HS-27A (cell line): ENCODE results near the gene HACD1.
A peak's percentile ranks its signal among the peaks of the same experiment; 100 is the strongest.

Experiments
- DNase-seq: peaks from one replicate; pipeline ENCODE4 v3.0.0-alpha.2; 2012; ENCODE audit warnings: low read depth, missing footprints

The HACD1 gene

GRCh38 chr10:17617031-17617911, at the start of gene HACD1:
Gene HACD1, minus strand, starts transcription at chr10:17617374. Its CDS starts 35 bp downstream, at chr10:17617339.
- no peak for DNase-seq

- peak; percentile 51 for DNase-seq
Measured at GRCh38 chr10:17665747-17666146, 48.6 kb upstream of the HACD1 start.

GRCh38 chr10:17663450-17663849, 46.3 kb upstream of the HACD1 start:
- no peak for DNase-seq

GRCh38 chr10:17662193-17663138, 45.3 kb upstream of the HACD1 start:
- no peak for DNase-seq

GRCh38 chr10:17661510-17661909, 44.3 kb upstream of the HACD1 start:
- DNase-seq: no peak

GRCh38 chr10:17660921-17661320, 43.7 kb upstream of the HACD1 start:
- no peak for DNase-seq

GRCh38 chr10:17659365-17659764, 42.2 kb upstream of the HACD1 start:
- no peak for DNase-seq

GRCh38 chr10:17657103-17657500, 39.9 kb upstream of the HACD1 start:
- no peak for DNase-seq

- DNase-seq: no peak
Measured at GRCh38 chr10:17655567-17656146, 38.5 kb upstream of the HACD1 start.

- no peak for DNase-seq
Measured at GRCh38 chr10:17655009-17655408, 37.8 kb upstream of the HACD1 start.

GRCh38 chr10:17652585-17652984, 35.4 kb upstream of the HACD1 start:
- DNase-seq: no peak

- DNase-seq: no peak
Measured at GRCh38 chr10:17651896-17652295, 34.7 kb upstream of the HACD1 start.

GRCh38 chr10:17650416-17650815, 33.2 kb upstream of the HACD1 start:
- DNase-seq: no peak

GRCh38 chr10:17649836-17650235, 32.7 kb upstream of the HACD1 start:
- no peak for DNase-seq

GRCh38 chr10:17649052-17649451, 31.9 kb upstream of the HACD1 start:
- DNase-seq: no peak

GRCh38 chr10:17648243-17649035, 31.3 kb upstream of the HACD1 start:
- DNase-seq: no peak

- DNase-seq: no peak
Measured at GRCh38 chr10:17647326-17647725, 30.2 kb upstream of the HACD1 start.

GRCh38 chr10:17645621-17646345, 28.6 kb upstream of the HACD1 start:
- DNase-seq: no peak

- DNase-seq: no peak
Measured at GRCh38 chr10:17644485-17644943, 27.3 kb upstream of the HACD1 start.

- peak; percentile 79 for DNase-seq
Measured at GRCh38 chr10:17643755-17644484, 26.7 kb upstream of the HACD1 start, which contains the start of gene STAM. Gene STAM, plus strand, starts transcription at chr10:17644151. Its CDS starts 189 bp downstream, at chr10:17644340.
